CD4-positive, alpha-beta memory T cell (primary cell): ENCODE data around the gene PYGO2. TPM values are rescaled to one million over a fixed set of nuclear protein-coding genes. Genes with fewer than 3 reads are reported as not detected.
A peak's percentile ranks its signal among the peaks of the same experiment; 100 is the strongest.

Source experiments
- CTCF ChIA-PET: fragments of 350-600 bp; sonication (Branson Sonifier 250); formaldehyde crosslinking; loops from one replicate; lab custom pipeline; 2021; ENCODE audit warnings: inconsistent platforms; ENCODE audit not compliant: partially characterized antibody; lab: Charles Lee
- POLR2A ChIA-PET: fragments of 350-600 bp; sonication (Branson Sonifier 250); formaldehyde crosslinking; loops from one replicate; lab custom pipeline; 2021; ENCODE audit not compliant: partially characterized antibody; lab: Charles Lee
- DNase-seq, 5 donors: peaks; one replicate each; pipeline versions ENCODE4 v3.0.0 to v3.0.0-alpha.2; 2020 to 2022; ENCODE audit warnings: mixed read lengths in 1 of 5
- H3K27ac ChIP-seq: one replicate; pipeline ENCODE4 v1.7.0; 2013; ENCODE audit warnings: low read depth, low read length
- H3K27me3 ChIP-seq: 2 replicates; pipeline ENCODE4 v1.7.0; 2013; ENCODE audit warnings: mild to moderate bottlenecking, low read length, moderate library complexity; ENCODE audit not compliant: insufficient read depth
- H3K36me3 ChIP-seq: 2 replicates; pipeline ENCODE4 v1.7.0; 2013; ENCODE audit warnings: mild to moderate bottlenecking, low read length, moderate library complexity; ENCODE audit not compliant: insufficient read depth
- H3K4me1 ChIP-seq: 2 replicates; pipeline ENCODE4 v1.7.0; 2013; ENCODE audit warnings: mild to moderate bottlenecking, low read length, moderate library complexity; ENCODE audit not compliant: insufficient read depth
- H3K4me3 ChIP-seq, 2 donors: one replicate each; pipeline ENCODE4 v1.7.0; 2013; ENCODE audit warnings: low read length in 2 of 2, mild to moderate bottlenecking in 1 of 2
- H3K9me3 ChIP-seq, 2 donors: one replicate each; pipeline ENCODE4 v1.7.0; 2013; ENCODE audit warnings: low read length in 2 of 2, control low read depth in 1 of 2; ENCODE audit not compliant: control insufficient read depth in 1 of 2
- H3K27ac Mint-ChIP-seq, 7 donors: one replicate each; pipeline ENCODE4 v1.8.0; 2020 to 2021; ENCODE audit warnings: mixed read lengths in 7 of 7, mild to moderate bottlenecking in 6 of 7, inconsistent platforms in 3 of 7, moderate library complexity in 3 of 7
- H3K27me3 Mint-ChIP-seq, 2 donors: one replicate each; pipeline ENCODE4 v1.8.0; 2020 to 2021; ENCODE audit warnings: mixed read lengths in 2 of 2
- H3K36me3 Mint-ChIP-seq, 2 donors: one replicate each; pipeline ENCODE4 v1.8.0; 2020 to 2021; ENCODE audit warnings: mixed read lengths in 2 of 2, inconsistent platforms in 1 of 2, mild to moderate bottlenecking in 1 of 2
- H3K4me1 Mint-ChIP-seq, 4 donors: one replicate each; pipeline ENCODE4 v1.8.0; 2020 to 2021; ENCODE audit warnings: mixed read lengths in 4 of 4, mild to moderate bottlenecking in 1 of 4
- H3K4me3 Mint-ChIP-seq, 8 donors: one replicate each; pipeline ENCODE4 v1.8.0; 2020 to 2021; ENCODE audit warnings: mixed read lengths in 8 of 8, mild to moderate bottlenecking in 7 of 8, moderate library complexity in 6 of 8, inconsistent platforms in 3 of 8
- H3K9me3 Mint-ChIP-seq, 8 donors: one replicate each; pipeline ENCODE4 v1.8.0; 2020 to 2021; ENCODE audit warnings: mixed read lengths in 8 of 8, mild to moderate bottlenecking in 5 of 8, inconsistent platforms in 3 of 8, moderate library complexity in 1 of 8
- intact Hi-C: fragments of 100-400 bp; cut with micrococcal nuclease; formaldehyde crosslinking; loops from one replicate; pipeline ENCODE4 v1.15.1; 2023
- polyA plus RNA-seq, 2 donors: library from polyadenylated mRNA; unstranded; fragments of 300-500 nt; fragmentation: Illumina TruSeq; gene quantifications; one replicate each; pipeline ENCODE4 v1.2.3, GENCODE V29; 2021
- total RNA-seq, 2 experiments: library from RNA; stranded (reverse); gene quantifications; one replicate each; pipeline ENCODE4 v1.2.3, GENCODE V29; 2021

Gene PYGO2
- total and polyA plus RNA-seq, 4 experiments from 2014 or later = 22.5 to 80.2 (median 66.3) TPM

- Histone ChIP-seq H3K4me3 (peak within 1 kb of the TSS; percentile 51 to 93), H3K27me3 (no peaks in the 10 kb centered on the region), H3K9me3 (no peaks in the 10 kb centered on the region), H3K4me1 (peaks cover 54% of the 10 kb centered on the region), H3K27ac (peak within 1 kb of the TSS; percentile 96), H3K36me3 (no peaks in the 10 kb centered on the region)
- Mint-ChIP-seq H3K36me3 (peaks cover 0 to 10% of the 10 kb centered on the region in 2 donors), H3K4me1 (peaks cover 36 to 70% (median 58%) of the 10 kb centered on the region in 4 donors), H3K27me3 (no peaks in the 10 kb centered on the region), H3K27ac (peak within 1 kb of the TSS; percentile 97 to 100 (median 99)), H3K4me3 (peak within 1 kb of the TSS; percentile 93 to 99 (median 97)), H3K9me3 (no peaks in the 10 kb centered on the region)
- ChIA-PET CTCF (interaction anchor here (0.8 to 8.0 kb wide), 26 partner anchors 10 to 377 kb away, joined by 3 to 65 read pairs (median 4); partner anchors contain the start of genes ADAM15, FLAD1, PBXIP1 and PYGO2), POLR2A (interaction anchor here (0.6 to 4.0 kb wide), 45 partner anchors 9 to 1568 kb away, joined by 3 to 51 read pairs (median 5); partner anchors contain the start of genes ADAM15, ADAR, CKS1B and EFNA4)
- DNase-seq = peak; percentile 98 to 99 (median 98)
- intact Hi-C loops = loop anchor here (1.0 to 5.0 kb wide), 10 partner anchors 19 to 459 kb away; partner anchors contain the start of genes ADAR, CKS1B, FLAD1 and PYGO2
Observed at GRCh38 chr1:154936555-154937084, 25.0 kb downstream of the PYGO2 start, which contains the start of gene PMVK. Gene PMVK (minus strand): TSS chr1:154936719. CDS start chr1:154936685, 34 bp downstream.

- DNase-seq = peak in 1 of 5 donors; percentile 53
- Histone ChIP-seq H3K4me3 (peak overlapping the region; percentile 51 to 93), H3K27me3 (no peaks in the 10 kb centered on the region), H3K36me3 (no peaks in the 10 kb centered on the region), H3K27ac (peak overlapping the region; percentile 96), H3K4me1 (peaks cover 48% of the 10 kb centered on the region), H3K9me3 (no peaks in the 10 kb centered on the region)
- Mint-ChIP-seq H3K36me3 (peaks cover 0 to 15% of the 10 kb centered on the region in 2 donors), H3K27me3 (no peaks in the 10 kb centered on the region), H3K9me3 (no peaks in the 10 kb centered on the region), H3K27ac (peak overlapping the region; percentile 97 to 100 (median 99)), H3K4me1 (peaks cover 32 to 63% (median 52%) of the 10 kb centered on the region in 4 donors), H3K4me3 (peak overlapping the region; percentile 93 to 99 (median 97))
- ChIA-PET POLR2A (interaction anchor here (0.6 to 4.0 kb wide), 45 partner anchors 8 to 1569 kb away, joined by 3 to 51 read pairs (median 5); partner anchors contain the start of genes ADAM15, ADAR, CKS1B and EFNA4), CTCF (interaction anchor here (0.6 to 8.0 kb wide), 28 partner anchors 10 to 376 kb away, joined by 3 to 65 read pairs (median 4); partner anchors contain the start of genes ADAM15, FLAD1, PBXIP1 and PYGO2)
- intact Hi-C loops = loop anchor here (1.0 to 5.0 kb wide), 6 partner anchors 39 to 459 kb away; partner anchors contain the start of genes ADAR, CKS1B, FLAD1 and RUSC1
Observed at GRCh38 chr1:154935749-154936554, 25.6 kb downstream of the PYGO2 start.

- Mint-ChIP-seq H3K4me1 (peaks cover 22 to 52% (median 41%) of the 10 kb centered on the region in 4 donors), H3K4me3 (peak overlapping the region in 2 of 8 donors; percentile 51 to 52)
Observed at GRCh38 chr1:154934358-154934948, 27.1 kb downstream of the PYGO2 start.

DNA sequence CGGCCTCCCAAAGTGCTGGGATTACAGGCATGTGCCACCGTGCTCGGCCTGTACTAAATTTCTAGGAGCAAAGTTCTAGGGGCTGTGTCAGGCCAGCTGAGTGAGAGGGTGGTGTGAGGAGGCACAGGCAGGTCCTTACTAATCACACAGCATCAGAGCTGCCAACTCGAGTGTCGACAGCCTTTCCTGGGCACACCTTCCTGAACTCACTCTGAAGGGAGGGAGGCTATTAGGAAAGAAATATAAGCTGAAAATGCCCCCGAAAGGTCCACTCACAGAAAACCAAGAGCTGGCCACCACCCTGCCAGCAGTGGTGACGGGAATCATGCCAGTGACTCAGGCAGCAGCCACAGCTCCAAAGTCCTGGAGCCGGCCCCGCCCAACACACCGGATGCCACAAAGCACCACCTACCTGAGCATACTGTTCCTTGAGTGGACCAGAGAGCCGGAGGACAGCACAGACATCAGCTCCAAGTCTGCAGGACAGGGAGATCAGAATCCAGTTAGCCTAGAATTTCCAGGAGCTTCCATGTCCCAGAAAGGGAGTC is 29.6 kb downstream of the PYGO2 start:
- Mint-ChIP-seq H3K27me3 (no peaks in the 10 kb centered on the region), H3K4me3 (no peak overlapping the region), H3K9me3 (no peaks in the 10 kb centered on the region), H3K36me3 (peaks cover 14 to 32% of the 10 kb centered on the region in 2 donors), H3K4me1 (peaks cover 11 to 34% (median 25%) of the 10 kb centered on the region in 4 donors), H3K27ac (peak overlapping the region in 1 of 7 donors; percentile 35)
- peaks cover 13% of the 10 kb centered on the region for H3K4me1 ChIP-seq
- no peak overlapping the region for H3K27ac ChIP-seq
- no peaks in the 10 kb centered on the region for H3K9me3 ChIP-seq
- H3K27me3 ChIP-seq = no peaks in the 10 kb centered on the region
- ChIA-PET CTCF (interaction anchor here (0.8 to 1.3 kb wide), 3 partner anchors 119 to 262 kb away, joined by 3 to 4 read pairs (median 3); partner anchors contain the start of genes ADAM15 and KRTCAP2), POLR2A (interaction anchor here (0.6 to 1.2 kb wide), 2 partner anchors 23 to 324 kb away, joined by 4 read pairs; partner anchors contain the start of gene ADAR)
- DNase-seq = no peak
- H3K36me3 ChIP-seq = peaks cover 12% of the 10 kb centered on the region
- intact Hi-C loops = no loop called here
- no peak overlapping the region for H3K4me3 ChIP-seq

More at GRCh38 chr1:154934358-154934948, 27.1 kb downstream of the PYGO2 start:
- POLR2A ChIA-PET = interaction anchor here (2.4 to 4.0 kb wide), 2 partner anchors 10 to 81 kb away, joined by 8 to 51 read pairs; no protein-coding TSS in a partner anchor
- no peaks in the 10 kb centered on the region for H3K27me3 Mint-ChIP-seq
- no peak overlapping the region for H3K27ac ChIP-seq
- no peak overlapping the region for H3K4me3 ChIP-seq
- H3K36me3 Mint-ChIP-seq = peaks cover 0 to 22% of the 10 kb centered on the region in 2 donors
- no peaks in the 10 kb centered on the region for H3K9me3 Mint-ChIP-seq
- H3K4me1 ChIP-seq = peaks cover 33% of the 10 kb centered on the region
- DNase-seq = no peak
- intact Hi-C loops = no loop called here
- peak overlapping the region in 3 of 7 donors; percentile 10 to 78 (median 51) for H3K27ac Mint-ChIP-seq
- peaks cover 4% of the 10 kb centered on the region for H3K36me3 ChIP-seq
- CTCF ChIA-PET = interaction anchor here (0.6 to 8.0 kb wide), 6 partner anchors 10 to 317 kb away, joined by 3 to 65 read pairs (median 4); partner anchors contain the start of gene PBXIP1
- H3K27me3 ChIP-seq = no peaks in the 10 kb centered on the region
- H3K9me3 ChIP-seq = no peaks in the 10 kb centered on the region

- H3K4me3 Mint-ChIP-seq = no peak overlapping the region
- H3K4me1 Mint-ChIP-seq = peaks cover 4 to 17% (median 12%) of the 10 kb centered on the region in 4 donors
- no peaks in the 10 kb centered on the region for H3K27me3 Mint-ChIP-seq
- no peaks in the 10 kb centered on the region for H3K9me3 Mint-ChIP-seq
- POLR2A ChIA-PET = interaction anchor here (1.4 to 3.1 kb wide), 2 partner anchors 11 to 29 kb away, joined by 5 to 19 read pairs; partner anchors contain the start of genes PBXIP1 and PMVK
- H3K27ac Mint-ChIP-seq = peak overlapping the region in 3 of 7 donors; percentile 29 to 82 (median 73)
- peaks cover 13% of the 10 kb centered on the region for H3K4me1 ChIP-seq
- H3K27ac ChIP-seq = no peak overlapping the region
- H3K36me3 ChIP-seq = peaks cover 42% of the 10 kb centered on the region
- CTCF ChIA-PET = interaction anchor here (2.5 kb wide), 1 partner anchor 10 kb away, joined by 10 read pairs; the partner anchor contains the start of gene PMVK
- DNase-seq = no peak
- no peak overlapping the region for H3K4me3 ChIP-seq
- H3K36me3 Mint-ChIP-seq = peaks cover 44 to 61% of the 10 kb centered on the region in 2 donors
- H3K27me3 ChIP-seq = no peaks in the 10 kb centered on the region
- intact Hi-C loops = no loop called here
- H3K9me3 ChIP-seq = no peaks in the 10 kb centered on the region
Observed at GRCh38 chr1:154926201-154926600, 35.4 kb downstream of the PYGO2 start.
